ENCODE measurements around the gene CFAP46.
"Not testable (repeated sequence)": the region's sequence is repeated elsewhere in the genome, so short reads cannot be mapped to it uniquely, and the experiment has no call there.

Gene CFAP46

GRCh38 chr10:132932461-132933307 is 9.7 kb downstream of the CFAP46 start:
- in situ Hi-C loops (cut with MboI; ENCODE audit: low pct_unique_long_range_greater_than_20kb, low sequenced_read_pairs) = no loop called here
- DNase-seq = no peak

GRCh38 chr10:132931258-132932250 is 10.8 kb downstream of the CFAP46 start:
- in situ Hi-C loops (cut with MboI; ENCODE audit: low pct_unique_long_range_greater_than_20kb, low sequenced_read_pairs) = not testable (repeated sequence)

GRCh38 chr10:132930701-132931100 is 11.7 kb downstream of the CFAP46 start:
- DNase-seq; in situ Hi-C loops (cut with MboI; ENCODE audit: low pct_unique_long_range_greater_than_20kb, low sequenced_read_pairs): not testable (repeated sequence)

More at GRCh38 chr10:132931258-132932250, 10.8 kb downstream of the CFAP46 start:
- not testable (repeated sequence) for DNase-seq

DNA sequence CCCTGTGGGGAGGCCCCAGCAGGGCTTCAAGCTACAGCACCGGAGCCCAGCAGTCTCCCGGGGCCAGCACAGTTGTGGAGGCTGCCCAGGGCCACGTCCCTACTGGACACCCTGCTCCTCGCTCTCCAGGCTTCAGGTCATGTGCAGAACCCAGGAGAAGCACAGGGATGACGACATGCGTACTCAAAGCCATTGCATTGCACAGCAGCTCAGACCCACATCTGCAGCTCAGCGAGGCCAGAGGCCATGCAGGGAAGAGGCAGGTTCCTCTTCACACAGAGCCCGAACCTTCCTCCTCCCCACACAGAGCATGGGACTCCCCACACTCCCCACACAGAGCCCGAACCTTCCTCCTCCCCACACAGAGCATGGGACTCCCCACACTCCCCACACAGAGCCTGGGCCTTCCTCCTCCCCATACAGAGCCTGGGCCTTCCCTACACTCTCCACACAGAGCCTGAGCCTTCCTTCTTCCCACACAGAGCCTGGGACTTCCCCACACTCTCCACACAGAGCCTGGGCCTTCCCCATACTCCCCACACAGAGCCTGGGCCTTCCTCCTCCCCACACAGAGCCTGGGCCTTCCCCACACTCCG is 12.3 kb downstream of the CFAP46 start:
- in situ Hi-C loops (cut with MboI; ENCODE audit: low pct_unique_long_range_greater_than_20kb, low sequenced_read_pairs) = no loop called here
- no peak for DNase-seq

- in situ Hi-C loops (cut with MboI; ENCODE audit: low pct_unique_long_range_greater_than_20kb, low sequenced_read_pairs) = no loop called here
- DNase-seq = no peak
Measured at GRCh38 chr10:132929480-132929879, 12.9 kb downstream of the CFAP46 start.

GRCh38 chr10:132928261-132928660 is 14.1 kb downstream of the CFAP46 start:
- in situ Hi-C loops (cut with MboI; ENCODE audit: low pct_unique_long_range_greater_than_20kb, low sequenced_read_pairs) = no loop called here
- no peak for DNase-seq

- no peak for DNase-seq
- in situ Hi-C loops (cut with MboI; ENCODE audit: low pct_unique_long_range_greater_than_20kb, low sequenced_read_pairs) = no loop called here
Measured at GRCh38 chr10:132927824-132928223, 14.5 kb downstream of the CFAP46 start.

DNA sequence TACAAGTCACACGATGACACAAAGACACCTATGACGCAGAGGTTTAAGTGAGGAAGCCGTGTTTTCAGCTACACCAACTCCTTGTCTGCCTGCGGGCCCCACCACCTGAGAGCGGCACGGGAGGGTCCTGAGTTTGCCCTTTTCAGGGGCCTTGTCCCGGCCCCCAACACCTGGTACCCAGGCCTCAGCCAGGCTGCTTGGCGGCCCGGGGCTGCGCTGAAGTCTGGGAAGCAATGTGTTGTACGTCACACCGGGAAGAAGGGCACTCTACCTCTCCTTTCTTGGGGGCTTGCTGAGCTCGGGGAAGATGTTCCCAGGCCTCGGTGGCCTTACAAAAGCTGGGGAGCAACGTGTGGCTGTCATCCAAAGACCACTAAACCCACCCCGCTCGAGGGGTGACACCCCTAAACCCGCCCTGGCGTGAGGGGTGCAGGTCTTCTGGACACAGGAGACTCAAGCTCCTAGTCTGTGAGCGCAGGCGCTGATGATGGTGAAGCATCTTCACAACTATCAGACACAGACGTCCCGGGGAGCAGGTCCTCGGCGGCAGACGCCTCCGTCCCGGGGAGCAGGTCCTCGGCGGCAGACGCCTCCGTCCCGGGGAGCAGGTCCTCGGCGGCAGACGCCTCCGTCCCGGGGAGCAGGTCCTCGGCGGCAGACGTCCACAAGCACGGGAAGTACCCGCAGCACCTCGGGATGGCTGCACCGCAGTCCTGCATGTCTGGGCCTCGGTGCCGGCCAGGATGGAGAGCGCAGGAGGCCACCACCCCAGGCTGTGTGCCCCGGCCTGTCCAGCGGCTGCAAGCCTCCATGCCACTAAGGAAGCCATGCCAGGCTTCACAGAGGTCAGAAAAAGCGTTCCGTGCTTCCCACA is 15.4 kb downstream of the CFAP46 start:
- in situ Hi-C loops (cut with MboI; ENCODE audit: low pct_unique_long_range_greater_than_20kb, low sequenced_read_pairs) = no loop called here

GRCh38 chr10:132926070-132926469 is 16.3 kb downstream of the CFAP46 start:
- in situ Hi-C loops (cut with MboI; ENCODE audit: low pct_unique_long_range_greater_than_20kb, low sequenced_read_pairs) = no loop called here

More for the DNA sequence above, 15.4 kb downstream of the CFAP46 start:
- DNase-seq = no peak

GRCh38 chr10:132925614-132926013 is 16.8 kb downstream of the CFAP46 start:
- DNase-seq = no peak
- in situ Hi-C loops (cut with MboI; ENCODE audit: low pct_unique_long_range_greater_than_20kb, low sequenced_read_pairs) = no loop called here

More at GRCh38 chr10:132926070-132926469, 16.3 kb downstream of the CFAP46 start:
- DNase-seq = no peak

GRCh38 chr10:132925071-132925561 is 17.3 kb downstream of the CFAP46 start:
- in situ Hi-C loops (cut with MboI; ENCODE audit: low pct_unique_long_range_greater_than_20kb, low sequenced_read_pairs) = no loop called here
- DNase-seq = no peak

- no peak for DNase-seq
- in situ Hi-C loops (cut with MboI; ENCODE audit: low pct_unique_long_range_greater_than_20kb, low sequenced_read_pairs) = no loop called here
Measured at GRCh38 chr10:132924046-132924952, 18.1 kb downstream of the CFAP46 start.

DNA sequence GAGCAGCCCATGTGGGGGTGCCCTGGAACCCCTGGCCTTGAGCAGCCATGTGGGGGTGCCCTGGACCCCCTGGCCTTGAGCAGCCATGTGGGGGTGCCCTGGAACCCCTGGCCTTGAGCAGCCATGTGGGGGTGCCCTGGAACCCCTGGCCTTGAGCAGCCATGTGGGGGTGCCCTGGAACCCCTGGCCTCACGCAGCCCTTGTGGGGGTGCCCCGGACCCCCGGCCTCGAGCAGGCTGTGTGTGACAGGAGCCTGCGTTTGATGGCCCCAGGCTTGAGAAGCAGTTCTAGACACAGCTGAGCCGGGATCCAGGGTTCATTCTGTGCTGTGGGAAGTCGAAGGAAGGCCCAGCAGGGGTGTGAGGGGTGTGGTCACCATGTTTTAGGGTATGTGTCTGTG is 19.0 kb downstream of the CFAP46 start:
- DNase-seq; in situ Hi-C loops (cut with MboI; ENCODE audit: low pct_unique_long_range_greater_than_20kb, low sequenced_read_pairs): not testable (repeated sequence)

- DNase-seq = no peak
- in situ Hi-C loops (cut with MboI; ENCODE audit: low pct_unique_long_range_greater_than_20kb, low sequenced_read_pairs) = no loop called here
Measured at GRCh38 chr10:132922872-132923271, 19.5 kb downstream of the CFAP46 start.

DNA sequence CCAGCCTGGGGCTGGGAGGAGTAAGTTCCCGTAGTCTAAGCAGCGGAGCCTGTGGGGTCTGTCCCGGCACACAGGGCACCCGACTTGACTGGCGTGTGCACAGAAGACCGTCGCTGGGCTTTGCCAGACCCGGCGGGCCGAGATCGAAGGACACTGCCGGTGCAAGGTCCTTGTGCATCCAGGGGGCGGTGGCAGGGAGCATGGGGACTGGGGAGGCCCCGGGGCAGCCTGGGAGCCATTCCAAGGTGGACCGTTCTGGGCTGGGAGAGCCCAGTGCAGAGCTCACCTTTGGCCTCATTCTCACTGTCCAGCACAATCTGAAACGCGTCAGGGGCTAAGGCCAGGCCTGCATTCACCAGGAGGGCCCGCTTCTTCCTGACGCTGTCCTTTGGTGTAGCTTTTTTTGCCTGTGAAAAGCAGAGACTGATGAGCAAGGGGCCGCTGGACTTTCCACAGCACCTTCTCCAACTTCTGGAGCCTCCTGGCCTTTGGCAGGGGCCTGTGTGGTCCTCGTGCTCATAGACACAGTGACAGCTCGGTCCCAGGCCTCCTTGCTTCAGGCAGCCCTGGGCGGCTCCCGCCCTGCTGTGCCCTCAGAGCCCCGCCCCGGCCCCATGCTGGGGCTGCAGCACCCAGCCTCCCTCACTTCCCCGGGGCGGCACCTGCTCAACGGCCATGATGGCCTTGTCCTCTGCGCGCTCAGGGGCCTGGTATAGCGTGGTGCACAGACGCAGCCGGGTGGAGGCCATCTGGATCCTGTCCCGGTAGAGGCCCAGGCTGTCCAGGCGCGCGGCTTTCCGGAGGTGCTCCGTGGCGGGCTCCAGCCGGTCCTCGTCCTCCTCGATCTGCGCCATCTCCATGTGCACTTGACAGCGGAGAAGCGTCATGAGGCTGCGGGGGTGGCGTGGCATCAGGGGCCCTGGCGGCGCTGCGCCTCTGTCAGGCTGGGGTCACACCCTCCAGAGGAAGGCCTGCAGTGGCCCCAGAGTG is 20.3 kb downstream of the CFAP46 start:
- in situ Hi-C loops (cut with MboI; ENCODE audit: low pct_unique_long_range_greater_than_20kb, low sequenced_read_pairs) = no loop called here

GRCh38 chr10:132921086-132921485 is 21.3 kb downstream of the CFAP46 start:
- in situ Hi-C loops (cut with MboI; ENCODE audit: low pct_unique_long_range_greater_than_20kb, low sequenced_read_pairs) = no loop called here

More for the DNA sequence above, 20.3 kb downstream of the CFAP46 start:
- DNase-seq = no peak

More at GRCh38 chr10:132921086-132921485, 21.3 kb downstream of the CFAP46 start:
- no peak for DNase-seq

Data from KBM-7 (cell line).